Smooth muscle cell (in vitro differentiated cells): ENCODE measurements around the gene CD3E. TPM values are rescaled to one million over a fixed set of nuclear protein-coding genes. Genes with fewer than 3 reads are reported as not detected.

ENCODE experiments used
- DNase-seq: peaks from one replicate; lab custom pipeline; 2025; ENCODE audit not compliant: unreplicated experiment; lab: John Stamatoyannopoulos, UW
- H2AFZ ChIP-seq: fragments of 200-600 bp; sonication (generic); 2 replicates; pipeline ENCODE4 v1.6.0; 2016; ENCODE audit warnings: antibody characterized with exemption, low read depth, mild to moderate bottlenecking
- H3F3A ChIP-seq: fragments of 200-600 bp; sonication (generic); 2 replicates; pipeline ENCODE4 v1.6.0; 2017; ENCODE audit warnings: antibody characterized with exemption, low read depth
- H3K27ac ChIP-seq: fragments of 200-600 bp; sonication (generic); 2 replicates; pipeline ENCODE4 v1.5.1; 2016; ENCODE audit warnings: low read depth, mild to moderate bottlenecking
- H3K27me3 ChIP-seq: fragments of 200-600 bp; sonication (generic); 2 replicates; pipeline ENCODE4 v1.6.1; 2016; ENCODE audit warnings: low read depth, mild to moderate bottlenecking
- H3K36me3 ChIP-seq: fragments of 200-600 bp; sonication (generic); 2 replicates; pipeline ENCODE4 v1.5.1; 2016; ENCODE audit warnings: low read depth
- H3K4me1 ChIP-seq: fragments of 200-600 bp; sonication (generic); 2 replicates; pipeline ENCODE4 v1.5.1; 2016; ENCODE audit warnings: low read depth
- H3K4me2 ChIP-seq: fragments of 200-600 bp; sonication (generic); 2 replicates; pipeline ENCODE4 v1.6.0; 2016; ENCODE audit warnings: mild to moderate bottlenecking
- H3K4me3 ChIP-seq: fragments of 200-600 bp; sonication (generic); 2 replicates; pipeline ENCODE4 v1.5.1; 2016; ENCODE audit warnings: mild to moderate bottlenecking
- H3K79me2 ChIP-seq: fragments of 200-600 bp; sonication (generic); 2 replicates; pipeline ENCODE4 v1.6.0; 2016; ENCODE audit warnings: low read depth, mild to moderate bottlenecking
- H3K9ac ChIP-seq: fragments of 200-600 bp; sonication (generic); 2 replicates; pipeline ENCODE4 v1.6.0; 2016; ENCODE audit warnings: low read depth
- H3K9me3 ChIP-seq: fragments of 200-600 bp; sonication (generic); replicated peaks from 2 replicates; pipeline ENCODE4 v1.5.1; 2016; ENCODE audit warnings: low read depth
- H4K20me1 ChIP-seq: fragments of 200-600 bp; sonication (generic); 2 replicates; pipeline ENCODE4 v1.6.0; 2016; ENCODE audit warnings: low read depth
- CTCF ChIP-seq: fragments of 200-600 bp; sonication (generic); IDR thresholded peaks from 2 replicates; pipeline ENCODE4 v1.5.1; 2017; ENCODE audit warnings: borderline replicate concordance, mild to moderate bottlenecking, antibody characterized with exemption; ENCODE audit not compliant: insufficient read depth, poor library complexity, severe bottlenecking
- WGBS: methylation state at CpG from one replicate; pipeline ENCODE4 v1.1.7; 2016; ENCODE audit warnings: low lambda C conversion rate; 5-methylcytosine and 5-hydroxymethylcytosine counted together
- polyA plus RNA-seq: library from polyadenylated mRNA; unstranded; fragments of >200 nt; fragmentation: Nextera tagmentation; extraction: Ambion mirVana; gene quantifications from 2 replicates; pipeline ENCODE4 v1.2.1, GENCODE V29; 2016
- total RNA-seq: library from RNA; depleted of rRNA; stranded (reverse); fragments of >200 nt; gene quantifications from 2 replicates; pipeline ENCODE4 v1.2.3, GENCODE V29; 2014

CD3E gene
- total and polyA plus RNA-seq, 2 experiments from 2014 or later: not detected

- peaks cover 83% of the 10 kb centered on the region for H3K27me3 ChIP-seq
- H3K4me3 ChIP-seq: no peak overlapping the region
- no peaks in the 10 kb centered on the region for H3F3A ChIP-seq
- no peaks in the 10 kb centered on the region for H3K79me2 ChIP-seq
- TF ChIP-seq CTCF: no peak
- H3K36me3 ChIP-seq: no peaks in the 10 kb centered on the region
- no peak overlapping the region for H3K27ac ChIP-seq
- no peak overlapping the region for H3K9ac ChIP-seq
- no peaks in the 10 kb centered on the region for H4K20me1 ChIP-seq
- H2AFZ ChIP-seq: no peak overlapping the region
- DNase-seq: no peak
- peaks cover 16% of the 10 kb centered on the region for H3K4me1 ChIP-seq
- no peaks in the 10 kb centered on the region for H3K9me3 ChIP-seq
- no peak overlapping the region for H3K4me2 ChIP-seq
- 88% methylated on average over 1 of the region's 1 CpG for WGBS
Observed at GRCh38 chr11:118265954-118266353, 38.6 kb upstream of the CD3E start.

DNA sequence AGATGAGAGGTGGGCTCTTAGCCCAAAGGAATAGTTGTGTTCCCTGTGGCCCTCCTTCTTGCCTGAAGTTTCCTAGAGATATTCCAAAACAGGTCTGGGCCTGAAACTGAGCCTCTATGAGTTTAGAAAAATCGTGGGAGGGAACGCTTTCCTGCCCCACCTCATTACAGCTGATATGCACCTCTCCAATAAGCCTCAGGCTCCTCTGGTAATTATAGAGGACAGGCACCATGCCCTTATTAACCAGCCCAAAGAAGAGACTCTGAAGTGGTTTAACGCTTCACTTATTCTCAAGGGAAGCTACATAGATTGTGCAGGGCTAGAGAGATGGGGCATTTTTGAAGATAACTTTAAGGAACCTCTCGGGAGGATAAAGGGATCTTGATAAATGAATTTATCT is 37.0 kb upstream of the CD3E start:
- no peak overlapping the region for H3K9ac ChIP-seq
- H3K4me3 ChIP-seq: no peak overlapping the region
- DNase-seq: no peak
- no peaks in the 10 kb centered on the region for H3K9me3 ChIP-seq
- H3K36me3 ChIP-seq: no peaks in the 10 kb centered on the region
- H3K79me2 ChIP-seq: no peaks in the 10 kb centered on the region
- no peaks in the 10 kb centered on the region for H4K20me1 ChIP-seq
- WGBS: 71% methylated on average over 4 of the region's 4 CpGs
- no peaks in the 10 kb centered on the region for H3F3A ChIP-seq
- peaks cover 16% of the 10 kb centered on the region for H3K4me1 ChIP-seq
- TF ChIP-seq CTCF: no peak
- no peak overlapping the region for H3K27ac ChIP-seq
- H3K4me2 ChIP-seq: no peak overlapping the region
- H3K27me3 ChIP-seq: peaks cover 74% of the 10 kb centered on the region
- H2AFZ ChIP-seq: no peak overlapping the region

DNA sequence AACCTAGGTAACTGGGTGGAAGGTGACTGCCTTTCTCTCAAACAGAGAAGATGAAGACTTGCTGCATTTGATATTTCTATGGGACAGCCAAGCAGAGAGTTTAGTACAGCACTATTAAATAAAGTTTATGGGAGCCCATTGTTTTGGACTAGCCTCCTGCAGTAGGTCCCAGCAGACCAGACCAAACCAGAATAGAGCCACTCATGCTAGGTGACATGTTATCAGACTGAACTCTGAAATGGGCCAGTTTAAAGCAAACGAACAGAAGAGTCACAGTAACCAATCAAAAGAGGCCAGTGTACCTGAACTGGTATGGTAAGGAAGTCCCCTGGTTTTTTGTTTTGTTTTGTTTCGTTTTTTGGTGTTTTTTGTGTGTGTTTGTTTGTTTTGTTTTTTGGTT is 32.5 kb upstream of the CD3E start:
- no peaks in the 10 kb centered on the region for H3K9me3 ChIP-seq
- H3K27ac ChIP-seq: no peak overlapping the region
- TF ChIP-seq CTCF: no peak
- no peaks in the 10 kb centered on the region for H3K79me2 ChIP-seq
- H3F3A ChIP-seq: no peaks in the 10 kb centered on the region
- 86% methylated on average over 2 of the region's 2 CpGs for WGBS
- H4K20me1 ChIP-seq: no peaks in the 10 kb centered on the region
- H3K4me1 ChIP-seq: peaks cover 6% of the 10 kb centered on the region
- H3K4me2 ChIP-seq: no peak overlapping the region
- peaks cover 50% of the 10 kb centered on the region for H3K27me3 ChIP-seq
- H3K36me3 ChIP-seq: no peaks in the 10 kb centered on the region
- H2AFZ ChIP-seq: no peak overlapping the region
- H3K4me3 ChIP-seq: no peak overlapping the region
- no peak overlapping the region for H3K9ac ChIP-seq
- DNase-seq: no peak

DNA sequence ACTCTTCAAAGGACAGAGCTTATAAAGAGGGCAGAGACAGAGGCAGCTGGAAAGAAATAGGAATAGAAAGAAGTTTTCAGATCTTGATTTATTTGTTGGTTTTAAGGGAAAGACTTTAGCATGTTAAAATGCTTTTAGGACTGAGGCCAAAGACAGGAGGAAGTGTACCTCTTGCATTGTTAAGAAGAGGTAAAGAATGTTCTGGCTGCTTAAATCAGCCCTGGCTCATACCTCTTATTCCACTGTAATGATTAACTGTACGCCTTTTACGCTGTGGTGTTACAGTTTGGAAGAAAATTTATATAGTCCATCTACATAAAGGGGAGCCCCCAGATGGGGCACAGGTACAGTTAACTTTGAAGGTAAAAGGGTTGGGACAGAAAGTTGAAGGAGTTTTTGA is 30.3 kb upstream of the CD3E start:
- H3K4me3 ChIP-seq: no peak overlapping the region
- no peaks in the 10 kb centered on the region for H3K36me3 ChIP-seq
- H3K9ac ChIP-seq: no peak overlapping the region
- no peaks in the 10 kb centered on the region for H4K20me1 ChIP-seq
- H3K4me1 ChIP-seq: peaks cover 6% of the 10 kb centered on the region
- WGBS: 97% methylated on average over 2 of the region's 2 CpGs
- no peak overlapping the region for H2AFZ ChIP-seq
- no peak overlapping the region for H3K27ac ChIP-seq
- H3K9me3 ChIP-seq: no peaks in the 10 kb centered on the region
- no peak for DNase-seq
- H3F3A ChIP-seq: no peaks in the 10 kb centered on the region
- peaks cover 30% of the 10 kb centered on the region for H3K27me3 ChIP-seq
- TF ChIP-seq CTCF: no peak
- H3K4me2 ChIP-seq: no peak overlapping the region
- no peaks in the 10 kb centered on the region for H3K79me2 ChIP-seq
